Measurements from ENCODE around the gene PSPH. TPM values are rescaled to one million over a fixed set of nuclear protein-coding genes. Genes with fewer than 3 reads are reported as not detected.
"Not testable (repeated sequence)": the region's sequence is repeated elsewhere in the genome, so short reads cannot be mapped to it uniquely, and the experiment has no call there.

The PSPH gene
- polyA plus RNA-seq, 1 donor (not counting 4 experiments of a cell fraction or from before 2014, with no cell fraction given), result 21.6 TPM

DNA sequence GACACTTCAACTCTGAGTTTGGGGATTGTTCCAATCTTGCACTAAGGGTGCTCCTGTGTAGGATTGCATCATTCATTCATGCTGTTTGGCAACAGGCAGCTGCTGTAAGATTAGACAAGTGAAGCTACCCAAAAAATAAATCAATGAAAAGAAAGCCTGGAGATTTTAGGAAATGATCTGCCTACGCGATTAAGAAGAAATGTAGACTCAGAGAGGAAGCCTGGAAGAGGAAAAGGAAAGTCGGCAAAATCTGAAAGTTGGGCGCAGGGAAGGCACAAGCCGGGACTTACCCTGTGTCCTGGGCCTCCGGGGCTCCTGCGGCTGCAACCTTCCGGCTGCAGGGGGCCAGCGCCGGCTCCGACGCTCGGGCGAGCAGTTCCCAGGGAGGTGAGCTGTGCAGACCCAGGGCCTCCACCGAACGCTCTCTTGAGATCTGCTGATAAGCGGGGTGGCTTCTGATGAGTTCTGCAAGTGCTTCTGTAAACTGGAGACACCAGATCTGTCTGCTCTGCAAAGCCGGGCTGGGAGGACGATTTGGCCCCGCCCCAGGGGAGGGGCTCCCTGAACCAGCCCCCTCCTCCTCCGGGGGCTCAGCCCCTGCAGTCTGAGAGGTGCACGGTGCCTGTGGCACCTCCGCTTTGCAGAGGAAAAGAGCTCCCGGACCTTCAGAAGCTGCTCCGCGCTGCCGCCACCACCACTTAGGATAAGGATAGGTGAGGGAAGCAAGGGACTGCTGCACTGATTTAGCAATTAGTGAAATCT, 17.4 kb downstream of the PSPH start:
- Histone ChIP-seq H3K4me1 (ENCODE audit: control insufficient read depth, extremely low read depth, insufficient read depth, low read length) (no peaks in the 10 kb centered on the region), H3K36me3 (ENCODE audit: control insufficient read depth in 2 of 2, extremely low read depth in 1 of 2, insufficient read depth in 2 of 2, low read length in 2 of 2) (peaks cover 4 to 15% of the 10 kb centered on the region in 2 experiments), H3K79me2 (ENCODE audit: control insufficient read depth, insufficient read depth, low read length) (no peaks in the 10 kb centered on the region), H3K9me1 (ENCODE audit: control insufficient read depth, extremely low read depth, insufficient read depth, low read length) (no peaks in the 10 kb centered on the region), H3K27me3 (ENCODE audit: control insufficient read depth, extremely low read depth, insufficient read depth, low read length) (no peaks in the 10 kb centered on the region), H2AFZ (ENCODE audit: control insufficient read depth, low read length) (peak overlapping the region; percentile 91), H4K20me1 (ENCODE audit: control insufficient read depth, extremely low read depth, insufficient read depth, low read length) (no peaks in the 10 kb centered on the region), H3K27ac (ENCODE audit: control insufficient read depth, insufficient read depth, low read length) (peak overlapping the region; percentile 79), H3K4me2 (ENCODE audit: control insufficient read depth, extremely low read depth, insufficient read depth, low read depth, low read length) (peak overlapping the region; percentile 89), H3K9ac (ENCODE audit: control insufficient read depth, extremely low read depth, insufficient read depth, low read length) (peak overlapping the region; percentile 81), H3K9me3 (ENCODE audit: control insufficient read depth, low read depth, low read length) (no peaks in the 10 kb centered on the region), H3K4me3 (ENCODE audit: control insufficient read depth in 2 of 3, extremely low read depth in 1 of 3, insufficient read depth in 2 of 3, low read depth in 1 of 3, low read length in 3 of 3) (peak overlapping the region; percentile 36 to 89 (median 89))
- DNase-seq (ENCODE audit: low read depth, low spot score) (no peak), FAIRE-seq (peak; percentile 32)
- dilution Hi-C loops (cut with MboI; ENCODE audit: extremely low pct_ligation_motif_present, low sequenced_read_pairs), result no loop called here
- no peak for TF ChIP-seq EZH2 (IDR thresholded peaks at IDR 0.05; ENCODE audit: low read length)
- TF ChIP-seq, protein P1, sequence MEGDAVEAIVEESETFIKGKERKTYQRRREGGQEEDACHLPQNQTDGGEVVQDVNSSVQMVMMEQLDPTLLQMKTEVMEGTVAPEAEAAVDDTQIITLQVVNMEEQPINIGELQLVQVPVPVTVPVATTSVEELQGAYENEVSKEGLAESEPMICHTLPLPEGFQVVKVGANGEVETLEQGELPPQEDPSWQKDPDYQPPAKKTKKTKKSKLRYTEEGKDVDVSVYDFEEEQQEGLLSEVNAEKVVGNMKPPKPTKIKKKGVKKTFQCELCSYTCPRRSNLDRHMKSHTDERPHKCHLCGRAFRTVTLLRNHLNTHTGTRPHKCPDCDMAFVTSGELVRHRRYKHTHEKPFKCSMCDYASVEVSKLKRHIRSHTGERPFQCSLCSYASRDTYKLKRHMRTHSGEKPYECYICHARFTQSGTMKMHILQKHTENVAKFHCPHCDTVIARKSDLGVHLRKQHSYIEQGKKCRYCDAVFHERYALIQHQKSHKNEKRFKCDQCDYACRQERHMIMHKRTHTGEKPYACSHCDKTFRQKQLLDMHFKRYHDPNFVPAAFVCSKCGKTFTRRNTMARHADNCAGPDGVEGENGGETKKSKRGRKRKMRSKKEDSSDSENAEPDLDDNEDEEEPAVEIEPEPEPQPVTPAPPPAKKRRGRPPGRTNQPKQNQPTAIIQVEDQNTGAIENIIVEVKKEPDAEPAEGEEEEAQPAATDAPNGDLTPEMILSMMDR (optimal IDR thresholded peaks at IDR 0.05 in 1 of 3, IDR thresholded peaks at IDR 0.05 in 1 of 3, conservative IDR thresholded peaks at IDR 0.05 in 1 of 3; ENCODE audit: extremely low read depth in 1 of 3, insufficient read depth in 2 of 3, low read length in 3 of 3), result peak in 2 of 3 experiments; percentile 27 to 37

DNA sequence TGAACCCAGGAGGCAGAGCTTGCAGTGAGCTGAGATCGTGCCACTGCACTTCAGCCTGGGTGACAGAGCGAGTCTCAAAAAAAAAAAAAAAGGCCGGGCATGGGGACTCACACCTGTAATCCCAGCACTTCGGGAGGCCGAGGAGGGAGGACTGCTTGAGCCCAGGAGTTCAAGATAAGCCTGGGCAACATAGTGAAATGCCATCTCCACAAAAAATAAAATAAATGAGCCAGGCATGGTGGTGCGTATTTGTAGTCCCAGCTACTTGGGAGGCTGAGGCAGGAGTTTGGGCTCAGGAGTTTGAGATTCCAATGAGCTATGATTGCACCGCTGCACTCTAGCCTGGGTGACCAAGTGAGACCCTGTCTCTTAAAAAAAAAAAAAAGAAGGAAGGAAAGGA, 18.7 kb downstream of the PSPH start:
- H3K27ac ChIP-seq (ENCODE audit: control insufficient read depth, insufficient read depth, low read length); H3K27me3 ChIP-seq (ENCODE audit: control insufficient read depth, extremely low read depth, insufficient read depth, low read length); H3K9me3 ChIP-seq (ENCODE audit: control insufficient read depth, low read depth, low read length); DNase-seq (ENCODE audit: low read depth, low spot score); H2AFZ ChIP-seq (ENCODE audit: control insufficient read depth, low read length); H4K20me1 ChIP-seq (ENCODE audit: control insufficient read depth, extremely low read depth, insufficient read depth, low read length); H3K4me3 ChIP-seq (ENCODE audit: control insufficient read depth in 2 of 3, extremely low read depth in 1 of 3, insufficient read depth in 2 of 3, low read depth in 1 of 3, low read length in 3 of 3); FAIRE-seq; H3K4me1 ChIP-seq (ENCODE audit: control insufficient read depth, extremely low read depth, insufficient read depth, low read length); H3K79me2 ChIP-seq (ENCODE audit: control insufficient read depth, insufficient read depth, low read length); H3K9me1 ChIP-seq (ENCODE audit: control insufficient read depth, extremely low read depth, insufficient read depth, low read length); H3K9ac ChIP-seq (ENCODE audit: control insufficient read depth, extremely low read depth, insufficient read depth, low read length); dilution Hi-C loops (cut with MboI; ENCODE audit: extremely low pct_ligation_motif_present, low sequenced_read_pairs): not testable (repeated sequence)
- Histone ChIP-seq H3K4me2 (ENCODE audit: control insufficient read depth, extremely low read depth, insufficient read depth, low read depth, low read length) (peak overlapping the region; percentile 89), H3K36me3 (ENCODE audit: control insufficient read depth in 2 of 2, extremely low read depth in 1 of 2, insufficient read depth in 2 of 2, low read length in 2 of 2) (peaks cover 4 to 15% of the 10 kb centered on the region in 2 experiments)

DNA sequence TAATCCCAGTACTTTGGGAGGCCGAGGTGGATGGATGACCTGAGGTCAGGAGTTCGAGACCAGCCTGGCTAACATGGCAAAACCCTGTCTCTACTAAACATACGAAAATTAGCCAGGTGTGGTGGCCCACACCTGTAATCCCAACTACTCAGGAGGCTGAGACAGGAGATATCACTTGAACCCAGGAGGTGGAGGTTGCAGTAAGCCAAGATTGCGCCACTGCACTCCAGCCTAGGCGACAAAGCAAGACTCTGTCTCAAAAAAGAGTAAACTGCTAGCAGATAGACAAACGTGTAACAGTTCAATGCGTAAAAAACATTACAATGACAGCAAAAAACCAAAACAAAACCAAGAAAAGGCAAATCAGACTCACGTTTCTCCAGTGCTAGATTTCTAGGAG, 19.7 kb downstream of the PSPH start:
- H3K27me3 ChIP-seq (ENCODE audit: control insufficient read depth, extremely low read depth, insufficient read depth, low read length); DNase-seq (ENCODE audit: low read depth, low spot score); H3K9me1 ChIP-seq (ENCODE audit: control insufficient read depth, extremely low read depth, insufficient read depth, low read length); H3K4me1 ChIP-seq (ENCODE audit: control insufficient read depth, extremely low read depth, insufficient read depth, low read length); H3K9ac ChIP-seq (ENCODE audit: control insufficient read depth, extremely low read depth, insufficient read depth, low read length); H4K20me1 ChIP-seq (ENCODE audit: control insufficient read depth, extremely low read depth, insufficient read depth, low read length); H3K79me2 ChIP-seq (ENCODE audit: control insufficient read depth, insufficient read depth, low read length); H3K9me3 ChIP-seq (ENCODE audit: control insufficient read depth, low read depth, low read length); dilution Hi-C loops (cut with MboI; ENCODE audit: extremely low pct_ligation_motif_present, low sequenced_read_pairs); H3K27ac ChIP-seq (ENCODE audit: control insufficient read depth, insufficient read depth, low read length); H2AFZ ChIP-seq (ENCODE audit: control insufficient read depth, low read length); H3K4me3 ChIP-seq (ENCODE audit: control insufficient read depth in 2 of 3, extremely low read depth in 1 of 3, insufficient read depth in 2 of 3, low read depth in 1 of 3, low read length in 3 of 3); H3K4me2 ChIP-seq (ENCODE audit: control insufficient read depth, extremely low read depth, insufficient read depth, low read depth, low read length); FAIRE-seq: not testable (repeated sequence)
- peaks cover 4 to 15% of the 10 kb centered on the region in 2 experiments for H3K36me3 ChIP-seq (ENCODE audit: control insufficient read depth in 2 of 2, extremely low read depth in 1 of 2, insufficient read depth in 2 of 2, low read length in 2 of 2)

All from keratinocyte (primary cell).